Activated CD4-positive, alpha-beta T cell treated with anti-CD3 and anti-CD28 coated beads, Interleukin-2, amount 50 U/mL, for 4 hours (primary cell): ENCODE data around the gene RMRP.
"Not testable (repeated sequence)": the region's sequence is repeated elsewhere in the genome, so short reads cannot be mapped to it uniquely, and the experiment has no call there.

Source experiments
- DNase-seq, 2 experiments: peaks; one replicate each; pipeline ENCODE4 v3.0.0-alpha.2; 2020

The RMRP gene

GRCh38 chr9:35640431-35640830, 17.4 kb downstream of the RMRP start:
- not testable (repeated sequence) for DNase-seq

GRCh38 chr9:35639631-35640030, 18.2 kb downstream of the RMRP start:
- no peak for DNase-seq

- not testable (repeated sequence) for DNase-seq
Measured at GRCh38 chr9:35639225-35639624, 18.6 kb downstream of the RMRP start.

GRCh38 chr9:35638751-35639150, 19.1 kb downstream of the RMRP start:
- not testable (repeated sequence) for DNase-seq

GRCh38 chr9:35637427-35637955, 20.3 kb downstream of the RMRP start:
- DNase-seq: not testable (repeated sequence)

- not testable (repeated sequence) for DNase-seq
Measured at GRCh38 chr9:35636877-35637246, 21.0 kb downstream of the RMRP start.

- no peak for DNase-seq
Measured at GRCh38 chr9:35636135-35636876, 21.5 kb downstream of the RMRP start.

- DNase-seq: no peak
Measured at GRCh38 chr9:35635730-35636129, 22.1 kb downstream of the RMRP start.

GRCh38 chr9:35629597-35629996, 28.2 kb downstream of the RMRP start:
- no peak for DNase-seq

- no peak for DNase-seq
Measured at GRCh38 chr9:35628389-35628991, 29.3 kb downstream of the RMRP start.

- no peak for DNase-seq
Measured at GRCh38 chr9:35627575-35627974, 30.2 kb downstream of the RMRP start.

GRCh38 chr9:35619800-35620158, 38.0 kb downstream of the RMRP start:
- DNase-seq: peak in 1 of 2 experiments; percentile 13

GRCh38 chr9:35618854-35619799, 38.7 kb downstream of the RMRP start:
- DNase-seq: peak in 1 of 2 experiments; percentile 17

- no peak for DNase-seq
Measured at GRCh38 chr9:35618325-35618727, 39.5 kb downstream of the RMRP start, which contains the start of gene CD72. Gene CD72, minus strand, starts transcription at chr9:35618413. Its CDS starts 110 bp downstream, at chr9:35618303.

- no peak for DNase-seq
Measured at GRCh38 chr9:35617548-35617947, 40.3 kb downstream of the RMRP start.

- peak; percentile 46 to 48 for DNase-seq
Measured at GRCh38 chr9:35616681-35617459, 40.9 kb downstream of the RMRP start.

- no peak for DNase-seq
Measured at GRCh38 chr9:35615981-35616680, 41.7 kb downstream of the RMRP start.

GRCh38 chr9:35612843-35613242, 45.0 kb downstream of the RMRP start:
- DNase-seq: no peak

- DNase-seq: not testable (repeated sequence)
Measured at GRCh38 chr9:35612066-35612465, 45.8 kb downstream of the RMRP start.

GRCh38 chr9:35611230-35611797, 46.5 kb downstream of the RMRP start:
- peak; percentile 52 to 56 for DNase-seq

GRCh38 chr9:35609820-35610163, 48.0 kb downstream of the RMRP start:
- DNase-seq: no peak
